ENCODE data around the gene ABCB6. TPM values are rescaled to one million over a fixed set of nuclear protein-coding genes. Genes with fewer than 3 reads are reported as not detected.

The ABCB6 gene
- total RNA-seq, 4 donors from 2014 or later, result 22.1 to 45.3 (median 31.6) TPM

GRCh38 chr2:219210196-219210885 lies 8.4 kb downstream of the ABCB6 start:
- H3K4me3 ChIP-seq, result no peak overlapping the region
- TF ChIP-seq POLR2A (IDR thresholded peaks at IDR 0.05), result no peak
- no peak for TF ChIP-seq CTCF (IDR thresholded peaks at IDR 0.05)
- H3K4me1 ChIP-seq, result peaks cover 12 to 34% (median 14%) of the 10 kb centered on the region in 3 donors
- 89 to 94% methylated on average over 16 to 18 of the region's 24 CpGs for WGBS, 2 donors
- no peaks in the 10 kb centered on the region for H3K27me3 ChIP-seq
- H3K9me3 ChIP-seq, result no peaks in the 10 kb centered on the region
- peaks cover 30 to 73% (median 35%) of the 10 kb centered on the region in 3 donors for H3K36me3 ChIP-seq
- no peak for DNase-seq
- peak overlapping the region in 1 of 4 donors; percentile 21 for H3K27ac ChIP-seq
- intact Hi-C loops (cut with DNase I), result loop anchor here (10.0 kb wide), 1 partner anchor 46 kb away; the partner anchor contains the start of gene NHEJ1

- no peaks in the 10 kb centered on the region for H3K9me3 ChIP-seq
- peaks cover 12 to 34% (median 14%) of the 10 kb centered on the region in 3 donors for H3K4me1 ChIP-seq
- peaks cover 26 to 65% (median 29%) of the 10 kb centered on the region in 3 donors for H3K36me3 ChIP-seq
- no peak overlapping the region for H3K4me3 ChIP-seq
- intact Hi-C loops (cut with DNase I), result loop anchor here (10.0 kb wide), 1 partner anchor 45 kb away; the partner anchor contains the start of gene NHEJ1
- 71 to 79% methylated on average over 8 to 15 of the region's 18 CpGs for WGBS, 2 donors
- TF ChIP-seq POLR2A (IDR thresholded peaks at IDR 0.05) (no peak), CTCF (IDR thresholded peaks at IDR 0.05) (no peak)
- H3K27ac ChIP-seq, result peak overlapping the region in 2 of 4 donors; percentile 21 to 97
- no peaks in the 10 kb centered on the region for H3K27me3 ChIP-seq
- no peak for DNase-seq
Measured at GRCh38 chr2:219209236-219210195, 9.2 kb downstream of the ABCB6 start.

GRCh38 chr2:219207884-219208740 lies 10.6 kb downstream of the ABCB6 start:
- peaks cover 12 to 34% (median 14%) of the 10 kb centered on the region in 3 donors for H3K4me1 ChIP-seq
- no peaks in the 10 kb centered on the region for H3K27me3 ChIP-seq
- H3K27ac ChIP-seq, result peak overlapping the region; percentile 93 to 99 (median 97)
- intact Hi-C loops (cut with DNase I), result no loop called here
- 54 to 62% methylated on average over 15 to 16 of the region's 17 CpGs for WGBS, 2 donors
- TF ChIP-seq POLR2A (IDR thresholded peaks at IDR 0.05) (no peak), CTCF (IDR thresholded peaks at IDR 0.05) (no peak)
- no peaks in the 10 kb centered on the region for H3K9me3 ChIP-seq
- peaks cover 15 to 50% (median 24%) of the 10 kb centered on the region in 3 donors for H3K36me3 ChIP-seq
- peak overlapping the region; percentile 70 to 83 (median 73) for H3K4me3 ChIP-seq
- no peak for DNase-seq

GRCh38 chr2:219207134-219207883 lies 11.4 kb downstream of the ABCB6 start:
- intact Hi-C loops (cut with DNase I), result no loop called here
- DNase-seq, result no peak

More at GRCh38 chr2:219207134-219207883, 11.4 kb downstream of the ABCB6 start:
- Histone ChIP-seq H3K36me3 (peaks cover 9 to 42% (median 24%) of the 10 kb centered on the region in 3 donors), H3K27ac (peak overlapping the region; percentile 93 to 99 (median 97)), H3K27me3 (no peaks in the 10 kb centered on the region), H3K4me1 (peaks cover 12 to 34% (median 14%) of the 10 kb centered on the region in 3 donors), H3K4me3 (peak overlapping the region; percentile 70 to 83 (median 73)), H3K9me3 (no peaks in the 10 kb centered on the region)
- no peak for TF ChIP-seq POLR2A (IDR thresholded peaks at IDR 0.05)
- no peak for TF ChIP-seq CTCF (IDR thresholded peaks at IDR 0.05)
- 5 to 22% methylated on average over 9 to 17 of the region's 22 CpGs for WGBS, 2 donors
